NCI-H226 (cell line): ENCODE results near the gene NPIPB6.
"Not testable (repeated sequence)": the region's sequence is repeated elsewhere in the genome, so short reads cannot be mapped to it uniquely, and the experiment has no call there.

ENCODE experiments used
- DNase-seq: peaks from one replicate; pipeline ENCODE4 v3.0.0-alpha.2; 2015

Gene NPIPB6

GRCh38 chr16:28363408-28363807 is at the start of gene NPIPB6:
NPIPB6 (minus strand) TSS chr16:28363508; CDS start chr16:28362822, 686 bp downstream.
- DNase-seq, result not testable (repeated sequence)

GRCh38 chr16:28403220-28404072 is 40.1 kb upstream of the NPIPB6 start, which contains the start of gene EIF3CL:
EIF3CL (minus strand) TSS chr16:28403841; CDS start chr16:28403618, 223 bp downstream.
- DNase-seq, result not testable (repeated sequence)

GRCh38 chr16:28392054-28392453 is 28.7 kb upstream of the NPIPB6 start:
- not testable (repeated sequence) for DNase-seq

- DNase-seq, result not testable (repeated sequence)
Observed at GRCh38 chr16:28382177-28382867, 19.0 kb upstream of the NPIPB6 start.

- not testable (repeated sequence) for DNase-seq
Observed at GRCh38 chr16:28377822-28378221, 14.5 kb upstream of the NPIPB6 start.

- not testable (repeated sequence) for DNase-seq
Observed at GRCh38 chr16:28377108-28377625, 13.9 kb upstream of the NPIPB6 start.

GRCh38 chr16:28375115-28375514 is 11.8 kb upstream of the NPIPB6 start:
- not testable (repeated sequence) for DNase-seq

GRCh38 chr16:28374281-28374680 is 11.0 kb upstream of the NPIPB6 start:
- not testable (repeated sequence) for DNase-seq

- DNase-seq, result not testable (repeated sequence)
Observed at GRCh38 chr16:28367926-28368325, 4.6 kb upstream of the NPIPB6 start.

- DNase-seq, result not testable (repeated sequence)
Observed at GRCh38 chr16:28364268-28365173, 1.2 kb upstream of the NPIPB6 start.

GRCh38 chr16:28362600-28362999 is 708 bp downstream of the NPIPB6 start:
- not testable (repeated sequence) for DNase-seq

GRCh38 chr16:28338230-28338629 is 25.1 kb downstream of the NPIPB6 start:
- DNase-seq, result not testable (repeated sequence)

- not testable (repeated sequence) for DNase-seq
Observed at GRCh38 chr16:28336940-28337710, 26.2 kb downstream of the NPIPB6 start.

- not testable (repeated sequence) for DNase-seq
Observed at GRCh38 chr16:28335678-28336077, 27.6 kb downstream of the NPIPB6 start.

GRCh38 chr16:28332632-28333031 is 30.7 kb downstream of the NPIPB6 start:
- not testable (repeated sequence) for DNase-seq

GRCh38 chr16:28330981-28331380 is 32.3 kb downstream of the NPIPB6 start:
- not testable (repeated sequence) for DNase-seq

- DNase-seq, result not testable (repeated sequence)
Observed at GRCh38 chr16:28330232-28330631, 33.1 kb downstream of the NPIPB6 start.

GRCh38 chr16:28326881-28327610 is 36.3 kb downstream of the NPIPB6 start:
- no peak for DNase-seq

GRCh38 chr16:28324887-28325279 is 38.4 kb downstream of the NPIPB6 start:
- DNase-seq, result no peak

GRCh38 chr16:28324235-28324886 is 38.9 kb downstream of the NPIPB6 start:
- no peak for DNase-seq
